ENCODE measurements around the gene CHST9.
"Not testable (repeated sequence)": the region's sequence is repeated elsewhere in the genome, so short reads cannot be mapped to it uniquely, and the experiment has no call there.

Gene CHST9, protein sequence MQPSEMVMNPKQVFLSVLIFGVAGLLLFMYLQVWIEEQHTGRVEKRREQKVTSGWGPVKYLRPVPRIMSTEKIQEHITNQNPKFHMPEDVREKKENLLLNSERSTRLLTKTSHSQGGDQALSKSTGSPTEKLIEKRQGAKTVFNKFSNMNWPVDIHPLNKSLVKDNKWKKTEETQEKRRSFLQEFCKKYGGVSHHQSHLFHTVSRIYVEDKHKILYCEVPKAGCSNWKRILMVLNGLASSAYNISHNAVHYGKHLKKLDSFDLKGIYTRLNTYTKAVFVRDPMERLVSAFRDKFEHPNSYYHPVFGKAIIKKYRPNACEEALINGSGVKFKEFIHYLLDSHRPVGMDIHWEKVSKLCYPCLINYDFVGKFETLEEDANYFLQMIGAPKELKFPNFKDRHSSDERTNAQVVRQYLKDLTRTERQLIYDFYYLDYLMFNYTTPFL

DNA sequence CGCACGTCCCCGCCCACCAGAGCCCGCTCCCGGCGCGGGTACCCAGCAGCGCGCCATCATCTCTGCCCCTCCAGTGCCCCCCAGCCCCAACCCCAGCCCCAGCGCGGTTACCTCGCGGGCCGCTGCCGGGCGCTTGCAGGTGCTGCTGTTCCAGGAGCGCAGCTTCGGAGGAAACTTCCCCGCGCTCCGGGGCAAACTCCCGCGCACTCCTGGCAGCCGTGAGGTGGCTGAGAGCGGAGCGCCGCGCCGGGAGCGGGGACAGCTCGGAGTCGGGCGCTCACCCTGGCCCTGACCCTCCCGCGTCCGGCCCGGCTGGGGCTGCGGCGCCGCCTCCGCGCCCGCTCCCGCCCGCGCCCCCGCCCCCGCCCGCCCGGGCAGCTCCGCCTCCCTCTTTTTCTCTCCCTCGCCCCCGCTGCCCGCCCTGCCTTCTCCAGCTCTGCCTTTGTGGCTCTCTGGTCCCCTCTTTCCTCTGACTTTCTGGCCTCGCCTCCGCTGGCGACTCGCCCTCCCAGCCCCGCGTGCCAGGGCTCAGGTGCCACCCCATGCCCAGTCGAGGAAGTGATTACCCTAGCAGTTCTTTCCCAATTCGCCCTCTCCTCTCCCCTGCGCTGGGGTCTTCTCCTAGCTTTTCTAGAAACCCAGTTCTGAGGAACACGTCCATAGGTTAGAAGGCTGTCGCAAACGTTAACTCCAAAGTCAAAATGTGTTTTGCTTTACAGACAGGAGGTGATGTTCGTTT lies at the start of gene CHST9:
Gene CHST9, minus strand, starts transcription at position 284 of the 739 bp plus-strand sequence. CDS start 42,499 bp downstream, outside the sequence.
- no peak for ATAC-seq

- ATAC-seq: not testable (repeated sequence)
These were observed 47.2 kb upstream of the CHST9 start for GRCh38 chr18:27232355-27232754.

DNA sequence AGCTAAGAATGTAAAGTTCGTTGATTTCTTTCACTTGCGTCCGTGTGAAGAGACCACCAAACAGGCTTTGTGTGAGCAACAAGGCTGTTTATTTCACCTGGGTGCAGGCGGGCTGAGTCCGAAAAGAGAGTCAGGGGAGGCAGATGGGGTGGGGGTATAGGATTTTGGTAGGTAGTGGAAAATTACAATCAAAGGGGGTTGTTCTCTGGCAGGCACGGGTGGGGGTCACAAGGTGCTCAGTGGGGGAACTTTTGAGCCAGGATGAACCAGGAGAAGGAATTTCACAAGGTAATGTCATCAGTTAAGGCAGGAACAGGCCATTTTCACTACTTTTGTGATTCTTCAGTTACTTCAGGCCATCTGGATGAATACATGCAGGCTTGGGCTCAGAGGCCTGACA lies 46.6 kb upstream of the CHST9 start:
- not testable (repeated sequence) for ATAC-seq

- ATAC-seq: not testable (repeated sequence)
These were observed 46.1 kb upstream of the CHST9 start for GRCh38 chr18:27231221-27231620.

- no peak for ATAC-seq
These were observed 42.6 kb upstream of the CHST9 start for GRCh38 chr18:27227721-27228120.

DNA sequence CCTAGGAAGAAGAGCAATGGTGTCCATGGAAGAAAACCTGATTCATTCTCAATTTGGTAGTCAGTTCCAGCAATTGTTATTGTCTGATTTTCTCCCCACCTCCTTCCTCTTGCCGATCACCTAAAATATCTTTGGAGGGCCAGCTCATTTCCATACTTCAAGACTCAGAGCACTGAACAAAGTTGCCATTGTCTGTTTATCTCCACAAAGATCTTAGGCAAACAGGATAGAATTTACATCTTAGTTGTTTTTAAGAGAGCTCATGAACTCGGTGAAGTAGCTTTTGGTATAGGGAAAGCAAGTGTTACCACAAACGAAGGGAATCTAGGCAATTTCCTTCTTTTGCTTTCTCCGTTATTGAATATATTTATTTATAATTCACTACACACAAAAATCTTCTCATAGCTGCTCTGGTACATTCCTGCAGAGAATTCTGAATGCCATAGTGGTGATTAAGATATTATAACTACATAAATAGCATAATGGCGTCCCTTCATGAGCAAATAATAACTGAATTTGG lies 41.5 kb upstream of the CHST9 start:
- ATAC-seq: no peak

DNA sequence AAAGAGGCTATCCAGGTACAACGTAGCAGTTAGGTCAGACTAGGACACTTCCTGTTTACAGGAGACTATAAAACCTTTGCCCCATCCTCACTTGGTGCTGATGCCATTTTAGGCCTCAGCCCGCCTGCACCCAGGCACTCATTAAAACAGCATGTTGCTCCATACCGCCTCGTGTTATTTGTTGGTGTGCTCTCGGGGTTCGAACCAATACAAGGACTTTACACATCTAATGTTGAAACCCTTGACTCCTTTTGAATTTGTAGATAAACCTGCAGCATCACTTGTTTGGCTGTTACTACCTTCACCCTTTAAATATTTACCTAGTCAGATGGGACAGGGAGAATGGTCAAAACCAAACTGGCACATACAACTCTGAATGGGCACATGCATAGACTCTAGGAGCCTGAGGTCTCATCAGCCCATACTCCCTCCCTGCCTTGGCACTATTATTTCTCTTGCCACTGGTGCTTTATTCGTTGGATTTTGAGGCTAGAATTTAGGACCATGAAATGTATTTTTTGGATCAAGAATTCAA lies 40.9 kb upstream of the CHST9 start:
- no peak for ATAC-seq

- ATAC-seq: no peak
These were observed 38.6 kb upstream of the CHST9 start for GRCh38 chr18:27223526-27224291.

DNA sequence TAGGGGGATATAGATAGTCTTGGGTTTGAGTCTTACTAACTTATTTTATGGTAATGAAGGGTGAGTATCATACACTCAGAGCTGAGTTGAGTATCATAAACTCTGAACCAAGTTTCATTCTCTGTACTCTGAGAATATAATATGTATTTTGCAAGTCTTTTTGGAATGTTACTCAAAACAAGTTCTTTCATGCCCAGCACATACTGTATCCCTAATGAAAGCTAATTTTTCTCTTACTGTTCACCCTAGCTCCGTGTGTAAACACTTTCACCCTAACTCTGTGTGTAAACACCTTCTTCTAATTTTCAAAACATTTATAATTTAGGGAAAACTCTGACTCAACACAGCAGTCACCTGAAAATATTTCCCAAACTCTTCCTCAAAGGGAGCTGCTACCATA lies 29.7 kb upstream of the CHST9 start:
- ATAC-seq: no peak

- no peak for ATAC-seq
These were observed 28.1 kb upstream of the CHST9 start for GRCh38 chr18:27213123-27213717.

- no peak for ATAC-seq
These were observed 26.5 kb upstream of the CHST9 start for GRCh38 chr18:27211569-27211968.

- ATAC-seq: no peak
These were observed 21.3 kb upstream of the CHST9 start for GRCh38 chr18:27206411-27206810.

- no peak for ATAC-seq
These were observed 17.6 kb upstream of the CHST9 start for GRCh38 chr18:27202741-27203140.

- ATAC-seq: no peak
These were observed 12.9 kb upstream of the CHST9 start for GRCh38 chr18:27198036-27198435.

DNA sequence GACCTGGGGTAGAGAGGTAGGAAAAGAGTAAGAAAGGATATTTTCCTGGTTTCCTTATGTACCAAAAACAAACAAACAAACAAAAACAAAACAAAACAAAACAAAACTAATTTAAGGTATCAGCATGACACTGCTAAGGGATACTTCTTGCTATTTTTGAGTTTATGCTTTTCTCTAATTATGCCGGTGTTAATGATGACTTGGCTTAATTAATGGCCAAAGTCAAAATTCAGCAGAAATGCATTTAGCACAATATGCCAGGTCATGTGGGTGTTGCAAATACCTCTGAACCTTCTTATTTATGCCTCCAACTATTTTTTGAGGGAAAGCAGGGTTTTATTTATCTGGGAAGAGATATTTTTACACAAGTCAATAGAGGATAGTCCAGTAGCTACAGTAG lies 3.2 kb upstream of the CHST9 start:
- no peak for ATAC-seq

DNA sequence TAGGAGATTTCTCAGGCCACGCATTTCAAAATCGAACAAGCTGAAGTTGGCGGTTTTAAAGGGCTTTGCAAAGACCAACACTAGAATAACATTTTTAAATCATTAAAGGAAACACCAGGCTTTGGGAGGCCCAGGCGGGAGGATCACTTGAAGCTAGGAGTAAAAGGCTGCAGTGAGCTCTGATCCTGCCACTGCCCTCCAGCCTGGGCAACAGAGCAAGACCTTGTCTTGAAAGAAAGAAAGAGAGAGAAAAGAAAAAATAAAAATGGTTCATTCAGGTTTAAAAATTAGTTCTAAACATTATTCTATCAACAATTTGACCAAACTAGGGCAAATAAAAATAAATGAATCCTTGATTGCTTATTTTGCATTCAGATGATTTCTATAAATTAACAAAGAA lies 789 bp upstream of the CHST9 start:
- no peak for ATAC-seq

- ATAC-seq: no peak
These were observed 738 bp downstream of the CHST9 start for GRCh38 chr18:27184115-27185024.

DNA sequence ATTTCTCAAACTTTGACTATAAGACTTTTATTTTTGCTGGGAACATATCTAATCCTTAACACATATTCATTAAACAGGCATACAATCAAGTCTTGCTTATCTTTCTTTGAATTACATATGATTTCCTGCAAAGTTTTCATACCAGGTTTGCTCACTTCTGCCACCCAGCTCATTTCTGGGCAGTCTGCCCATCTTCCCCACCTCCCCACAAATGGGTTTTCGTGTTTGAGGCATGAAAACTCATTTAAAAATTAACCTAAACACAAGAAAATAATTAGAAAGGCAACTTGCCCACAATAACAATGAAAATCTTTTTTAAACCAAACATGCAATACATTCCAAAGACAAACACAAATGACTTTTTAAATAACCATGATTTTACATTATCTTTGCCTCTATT lies 3.4 kb downstream of the CHST9 start:
- no peak for ATAC-seq

- no peak for ATAC-seq
These were observed 6.7 kb downstream of the CHST9 start for GRCh38 chr18:27178424-27178823.

GRCh38 chr18:27175914-27176313 lies 9.2 kb downstream of the CHST9 start:
- ATAC-seq: no peak

DNA sequence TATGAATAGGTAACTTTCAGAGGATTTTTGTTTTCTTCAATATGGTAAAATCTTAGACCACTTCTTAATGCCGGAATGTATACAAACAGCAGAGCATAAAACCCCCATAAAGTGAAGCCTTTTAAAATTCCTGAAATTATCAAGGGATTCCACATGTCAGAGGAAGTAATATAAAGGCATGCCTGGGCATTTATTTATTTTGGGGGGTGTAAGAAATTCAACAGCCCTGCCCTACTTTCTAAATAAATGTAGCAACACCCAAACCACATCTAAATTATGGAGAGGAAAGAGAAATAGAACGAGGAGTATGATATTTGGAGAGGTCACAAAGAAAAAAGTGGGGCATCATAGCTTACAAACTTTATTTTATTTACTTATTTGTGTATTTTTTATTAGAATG lies 9.9 kb downstream of the CHST9 start:
- ATAC-seq: no peak
